Effector memory CD8-positive, alpha-beta T cell (primary cell): ENCODE measurements around the gene CCL25.

Experiments used
- ATAC-seq: fragments of 150-1000 bp; cut with Tn5 transposase; replicated peaks from 2 replicates; pipeline ENCODE4 v1.10.0; 2021; ENCODE audit warnings: mild to moderate bottlenecking, moderate library complexity
- DNase-seq, 3 experiments: peaks; one replicate each; pipeline ENCODE4 v3.0.0; 2021
- H3K27ac Mint-ChIP-seq, 2 donors: one replicate each; pipeline ENCODE4 v1.8.0; 2022; ENCODE audit warnings: mild to moderate bottlenecking in 2 of 2, mixed read lengths in 2 of 2, moderate library complexity in 2 of 2
- H3K27me3 Mint-ChIP-seq, 2 donors: one replicate each; pipeline ENCODE4 v1.8.0; 2022; ENCODE audit warnings: mixed read lengths in 2 of 2
- H3K36me3 Mint-ChIP-seq: one replicate; pipeline ENCODE4 v1.8.0; 2022; ENCODE audit warnings: mild to moderate bottlenecking, moderate library complexity, mixed read lengths; ENCODE audit not compliant: insufficient read depth
- H3K4me1 Mint-ChIP-seq, 2 donors: one replicate each; pipeline ENCODE4 v1.8.0; 2022; ENCODE audit warnings: low read depth in 2 of 2, mixed read lengths in 2 of 2
- H3K4me3 Mint-ChIP-seq, 2 donors: one replicate each; pipeline ENCODE4 v1.8.0; 2022; ENCODE audit warnings: mild to moderate bottlenecking in 2 of 2, mixed read lengths in 2 of 2, moderate library complexity in 2 of 2
- H3K9me3 Mint-ChIP-seq, 2 donors: one replicate each; pipeline ENCODE4 v1.8.0; 2022; ENCODE audit warnings: mixed read lengths in 2 of 2

CCL25 gene

GRCh38 chr19:8056533-8056932 is 4.0 kb downstream of the CCL25 start:
- no peaks in the 10 kb centered on the region for H3K9me3 Mint-ChIP-seq
- DNase-seq (no peak), ATAC-seq (no peak)
- H3K4me3 Mint-ChIP-seq, result no peak overlapping the region
- H3K36me3 Mint-ChIP-seq, result no peaks in the 10 kb centered on the region
- H3K4me1 Mint-ChIP-seq, result peaks cover 4% of the 10 kb centered on the region in 2 donors
- no peaks in the 10 kb centered on the region for H3K27me3 Mint-ChIP-seq
- no peak overlapping the region for H3K27ac Mint-ChIP-seq

GRCh38 chr19:8057545-8058270 is 5.1 kb downstream of the CCL25 start:
- Mint-ChIP-seq H3K4me3 (no peak overlapping the region), H3K27me3 (peaks cover 0 to 6% of the 10 kb centered on the region in 2 donors), H3K27ac (no peak overlapping the region), H3K36me3 (no peaks in the 10 kb centered on the region), H3K4me1 (no peaks in the 10 kb centered on the region), H3K9me3 (no peaks in the 10 kb centered on the region)
- DNase-seq, result no peak
- ATAC-seq, result no peak

DNA sequence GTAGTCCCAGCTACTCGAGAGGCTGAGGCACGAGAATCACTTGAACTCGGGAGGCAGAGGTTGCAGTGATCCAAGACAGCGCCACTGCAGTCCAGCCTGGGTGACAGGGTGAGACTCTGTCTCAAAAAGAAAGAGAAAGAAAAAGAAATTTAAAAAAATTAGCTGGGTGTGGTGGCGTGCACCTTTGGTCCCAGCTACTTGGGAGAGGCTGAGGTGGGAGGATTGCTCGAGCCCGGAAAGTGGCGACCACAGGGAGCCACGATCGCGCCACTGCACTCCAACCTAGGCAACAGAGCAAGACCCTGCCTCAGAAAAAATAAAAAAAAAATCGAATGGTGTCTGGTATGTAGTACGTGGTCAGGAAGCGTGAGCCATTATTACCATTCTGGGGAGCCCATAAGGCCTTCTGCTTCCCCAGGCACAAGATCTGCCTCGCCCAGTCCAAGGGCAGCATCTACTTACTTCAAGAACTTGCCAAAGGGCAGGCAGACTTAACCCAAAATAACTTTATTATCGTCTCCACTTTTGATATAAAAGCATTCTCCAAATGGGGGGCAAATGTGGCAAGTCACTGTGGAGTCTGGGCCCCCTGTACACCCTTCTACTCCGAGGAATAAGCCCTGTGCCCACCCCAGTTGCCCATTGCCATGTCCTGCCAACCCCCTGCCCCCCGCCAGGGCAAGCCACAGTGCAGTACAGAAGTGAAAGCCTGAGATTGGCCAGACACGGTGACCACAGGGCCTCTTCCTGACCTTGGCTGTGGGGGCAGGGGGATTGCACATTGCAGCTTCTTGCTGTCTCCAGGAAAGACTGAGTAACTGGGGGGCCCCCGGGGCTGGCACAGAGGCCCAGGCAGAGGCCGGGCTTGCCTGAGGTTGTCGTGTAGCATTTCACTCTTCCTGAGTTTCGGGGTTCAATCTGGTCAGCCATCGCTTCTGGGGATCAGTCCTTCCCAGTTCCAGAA is 12.6 kb downstream of the CCL25 start:
- DNase-seq (no peak), ATAC-seq (no peak)
- no peak overlapping the region for H3K4me3 Mint-ChIP-seq
- no peaks in the 10 kb centered on the region for H3K36me3 Mint-ChIP-seq
- peaks cover 3 to 17% of the 10 kb centered on the region in 2 donors for H3K27me3 Mint-ChIP-seq
- H3K9me3 Mint-ChIP-seq, result peaks cover 0 to 1% of the 10 kb centered on the region in 2 donors
- no peaks in the 10 kb centered on the region for H3K4me1 Mint-ChIP-seq
- H3K27ac Mint-ChIP-seq, result no peak overlapping the region

DNA sequence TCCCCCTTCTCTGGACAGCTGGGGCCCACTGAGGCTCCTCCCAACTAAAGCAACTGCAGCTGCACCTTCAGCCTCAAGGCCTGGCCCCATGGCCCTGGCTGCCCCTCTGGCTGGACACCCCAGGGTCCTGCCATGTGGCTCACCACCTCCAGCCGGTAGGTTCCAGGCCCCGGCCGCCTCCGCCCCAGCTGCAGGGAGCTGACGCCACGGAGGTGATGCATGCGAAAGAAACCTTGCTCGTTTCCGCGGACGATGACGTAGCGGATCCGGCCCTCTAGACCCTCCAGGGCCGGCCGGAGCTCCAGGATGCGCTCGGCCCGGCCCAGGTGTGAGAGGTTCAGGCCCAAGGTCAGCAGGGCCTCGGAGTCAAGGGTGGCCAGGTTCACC is 13.3 kb downstream of the CCL25 start:
- no peak for ATAC-seq
- no peak for DNase-seq
- no peaks in the 10 kb centered on the region for H3K4me1 Mint-ChIP-seq
- H3K27me3 Mint-ChIP-seq, result peaks cover 6 to 17% of the 10 kb centered on the region in 2 donors
- H3K27ac Mint-ChIP-seq, result no peak overlapping the region
- no peaks in the 10 kb centered on the region for H3K36me3 Mint-ChIP-seq
- H3K9me3 Mint-ChIP-seq, result peaks cover 0 to 2% of the 10 kb centered on the region in 2 donors
- H3K4me3 Mint-ChIP-seq, result no peak overlapping the region

DNA sequence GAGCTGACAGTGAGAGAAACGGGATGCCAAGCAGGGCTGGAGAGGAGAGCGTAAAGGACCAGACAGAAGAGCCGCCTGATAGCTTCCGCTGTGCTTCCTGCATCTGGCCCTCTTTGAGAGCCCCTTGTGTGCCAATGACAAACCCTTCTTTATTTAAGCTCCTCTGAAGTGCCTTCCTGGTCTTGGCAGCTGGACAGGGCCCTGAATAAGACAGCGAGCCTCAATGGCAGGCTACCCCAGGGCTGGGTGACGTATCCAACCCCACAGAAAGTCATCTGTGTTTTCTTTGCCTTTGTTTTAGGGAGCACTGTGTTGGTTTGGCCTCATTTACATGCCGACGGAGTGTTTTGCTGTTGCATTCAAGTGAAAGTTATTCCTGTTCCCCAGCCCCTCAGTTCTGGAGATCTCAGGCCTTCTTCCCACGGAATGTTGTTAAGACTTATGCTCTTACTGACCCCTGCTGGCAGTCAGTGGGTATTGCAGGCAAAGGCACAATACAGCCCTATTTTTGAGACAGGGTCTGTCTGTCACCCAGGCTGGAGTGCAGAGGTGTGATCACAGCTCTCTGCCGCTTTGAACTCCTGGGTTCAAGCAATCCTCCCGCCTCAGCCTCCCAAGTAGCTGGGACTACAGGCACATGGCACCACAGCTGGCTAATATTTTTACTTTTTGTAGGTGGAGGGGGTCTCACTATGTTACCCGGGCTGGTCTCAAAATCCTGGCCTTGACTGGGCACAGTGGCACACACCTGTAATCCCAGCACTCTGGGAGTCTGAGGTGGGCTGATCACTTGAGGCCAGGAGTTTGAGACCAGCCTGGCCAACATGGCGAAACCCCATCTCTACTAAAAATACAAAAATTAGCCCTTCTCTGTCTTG is 16.8 kb downstream of the CCL25 start:
- Mint-ChIP-seq H3K9me3 (peaks cover 0 to 7% of the 10 kb centered on the region in 2 donors), H3K36me3 (no peaks in the 10 kb centered on the region), H3K27me3 (peaks cover 6% of the 10 kb centered on the region in 2 donors), H3K27ac (no peak overlapping the region), H3K4me3 (no peak overlapping the region), H3K4me1 (peaks cover 7 to 9% of the 10 kb centered on the region in 2 donors)
- no peak for ATAC-seq
- no peak for DNase-seq

- Mint-ChIP-seq H3K36me3 (no peaks in the 10 kb centered on the region), H3K27me3 (peaks cover 0 to 6% of the 10 kb centered on the region in 2 donors), H3K27ac (no peak overlapping the region), H3K4me1 (peaks cover 7 to 9% of the 10 kb centered on the region in 2 donors), H3K4me3 (no peak overlapping the region), H3K9me3 (peaks cover 0 to 9% of the 10 kb centered on the region in 2 donors)
- no peak for ATAC-seq
- no peak for DNase-seq
These were observed 19.4 kb downstream of the CCL25 start for GRCh38 chr19:8071912-8072311.

- ATAC-seq, result no peak
- Mint-ChIP-seq H3K9me3 (peaks cover 0 to 9% of the 10 kb centered on the region in 2 donors), H3K27ac (no peak overlapping the region), H3K27me3 (peaks cover 2 to 6% of the 10 kb centered on the region in 2 donors), H3K36me3 (no peaks in the 10 kb centered on the region), H3K4me1 (peaks cover 7 to 9% of the 10 kb centered on the region in 2 donors), H3K4me3 (no peak overlapping the region)
- DNase-seq, result no peak
These were observed 21.9 kb downstream of the CCL25 start for GRCh38 chr19:8074501-8074900.

DNA sequence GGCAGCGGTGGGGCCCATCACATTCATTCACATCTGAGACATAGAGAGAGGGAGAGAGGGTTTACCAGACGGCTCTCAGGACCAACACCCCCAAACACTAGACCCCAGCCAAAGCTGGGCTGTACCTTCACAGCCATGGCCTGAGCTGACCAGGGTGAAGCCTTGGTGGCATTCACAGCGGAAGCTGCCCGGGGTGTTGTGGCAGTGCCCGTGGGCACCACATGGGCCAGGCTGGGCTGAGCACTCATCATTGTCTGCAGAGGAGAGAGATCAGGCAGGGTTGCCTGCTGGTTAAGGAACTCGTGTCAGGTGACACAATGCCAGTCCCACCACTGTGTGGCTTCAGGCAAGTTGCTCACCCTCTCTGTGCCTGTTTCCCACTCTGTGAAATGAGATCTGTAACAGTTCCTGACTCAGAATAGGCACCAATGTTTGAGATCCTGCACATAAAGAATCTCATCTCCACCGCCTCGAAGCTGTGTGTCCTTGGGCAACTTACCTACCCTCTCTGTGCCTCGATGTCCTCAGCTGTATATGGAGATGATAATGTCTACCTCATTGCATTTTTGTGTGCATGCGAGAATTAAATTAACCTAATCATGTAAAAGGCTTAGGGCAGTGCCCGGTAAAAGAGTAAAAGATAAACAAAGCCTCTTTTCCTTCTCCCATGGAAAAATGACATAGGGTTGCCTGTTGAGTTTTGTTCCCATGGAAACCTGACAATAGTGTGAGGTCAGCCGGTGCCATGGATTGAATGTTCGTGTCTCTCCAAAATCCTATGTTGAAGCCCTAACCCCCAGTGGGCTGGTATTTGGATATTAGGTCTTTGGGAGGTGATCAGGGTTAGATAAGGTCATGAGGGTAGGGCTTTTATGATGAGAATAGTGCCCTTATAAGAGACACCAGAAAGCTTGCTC is 22.9 kb downstream of the CCL25 start:
- peaks cover 0 to 6% of the 10 kb centered on the region in 2 donors for H3K9me3 Mint-ChIP-seq
- ATAC-seq (no peak), DNase-seq (no peak)
- peaks cover 6% of the 10 kb centered on the region in 2 donors for H3K27me3 Mint-ChIP-seq
- H3K4me1 Mint-ChIP-seq, result peaks cover 7 to 9% of the 10 kb centered on the region in 2 donors
- no peak overlapping the region for H3K4me3 Mint-ChIP-seq
- H3K36me3 Mint-ChIP-seq, result no peaks in the 10 kb centered on the region
- no peak overlapping the region for H3K27ac Mint-ChIP-seq

DNA sequence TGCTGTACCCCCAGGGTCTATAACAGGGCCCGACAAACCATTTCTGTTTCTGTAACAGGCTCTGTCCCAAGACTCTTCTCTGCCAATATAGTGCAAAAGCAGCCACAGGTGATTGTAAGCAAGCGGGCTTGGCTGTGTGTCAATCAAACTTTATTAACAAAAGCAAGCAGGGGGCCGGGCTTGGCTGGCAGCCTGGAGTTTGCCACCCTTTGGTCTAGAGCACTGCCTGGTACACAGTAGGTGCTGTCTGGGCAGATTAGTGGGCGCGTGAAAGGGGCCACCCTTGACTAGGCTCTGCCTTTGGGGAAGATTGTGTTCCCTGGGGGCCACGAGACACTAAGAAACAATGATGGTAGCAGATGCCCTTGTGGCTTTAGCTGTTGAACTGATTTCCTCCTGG is 27.4 kb downstream of the CCL25 start:
- DNase-seq, result no peak
- Mint-ChIP-seq H3K4me3 (no peak overlapping the region), H3K36me3 (no peaks in the 10 kb centered on the region), H3K27ac (no peak overlapping the region), H3K27me3 (peaks cover 18 to 24% of the 10 kb centered on the region in 2 donors), H3K9me3 (no peaks in the 10 kb centered on the region), H3K4me1 (no peaks in the 10 kb centered on the region)
- no peak for ATAC-seq

GRCh38 chr19:8080832-8081231 is 28.3 kb downstream of the CCL25 start:
- Mint-ChIP-seq H3K27ac (no peak overlapping the region), H3K4me1 (no peaks in the 10 kb centered on the region), H3K36me3 (no peaks in the 10 kb centered on the region)

DNA sequence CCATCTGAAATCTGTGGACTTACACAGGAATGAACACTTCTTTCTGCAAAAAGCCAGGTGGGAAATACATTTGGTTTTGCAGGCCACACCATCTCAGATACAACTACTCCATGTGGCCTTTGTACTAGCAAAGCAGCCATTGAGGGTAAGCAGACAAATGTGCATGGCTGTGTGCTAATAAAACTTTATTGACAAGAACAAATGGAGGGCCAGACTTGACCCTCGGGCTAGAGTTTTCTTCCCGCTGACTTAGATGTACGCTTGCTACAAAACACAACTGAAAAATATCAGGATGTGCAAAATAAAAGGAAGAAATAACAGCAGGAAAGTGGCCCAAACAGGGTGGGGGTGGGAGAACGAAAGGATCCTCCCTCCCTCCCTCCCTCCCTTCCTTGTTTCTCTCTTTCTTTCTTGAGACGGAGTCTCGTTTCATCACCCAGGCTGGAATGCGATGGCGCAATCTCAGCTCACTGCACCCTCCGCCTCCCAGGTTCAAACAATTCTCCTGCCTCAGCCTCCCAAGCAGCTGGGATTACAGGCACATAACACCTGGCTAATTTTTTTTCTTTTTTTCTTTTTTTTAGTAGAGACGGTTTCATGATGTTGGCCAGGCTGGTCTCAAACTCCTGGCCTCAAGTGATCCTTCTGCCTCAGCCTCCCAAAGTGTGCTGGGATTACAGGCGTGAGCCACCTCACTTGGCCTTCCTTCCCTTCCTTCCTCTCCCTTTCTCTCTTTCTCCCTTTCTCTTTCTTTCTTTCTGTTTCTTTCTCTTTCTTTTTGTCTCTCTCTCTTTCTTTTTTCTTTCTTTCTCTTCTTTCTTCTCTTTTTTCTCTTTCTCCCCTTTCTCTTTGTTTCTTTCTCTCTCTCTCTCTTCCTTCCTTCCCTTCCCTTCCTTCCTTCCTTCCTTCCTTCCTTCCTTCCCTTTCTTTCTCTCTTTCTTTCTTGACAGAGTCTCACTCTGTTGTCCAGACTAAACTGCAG is 29.3 kb downstream of the CCL25 start:
- no peaks in the 10 kb centered on the region for H3K36me3 Mint-ChIP-seq
- no peaks in the 10 kb centered on the region for H3K9me3 Mint-ChIP-seq
- H3K27ac Mint-ChIP-seq, result peak overlapping the region in 1 of 2 donors; percentile 55
- DNase-seq (no peak), ATAC-seq (no peak)
- no peaks in the 10 kb centered on the region for H3K4me1 Mint-ChIP-seq
- H3K4me3 Mint-ChIP-seq, result no peak overlapping the region
- peaks cover 25 to 30% of the 10 kb centered on the region in 2 donors for H3K27me3 Mint-ChIP-seq

More at GRCh38 chr19:8080832-8081231, 28.3 kb downstream of the CCL25 start:
- DNase-seq (no peak), ATAC-seq (no peak)
- Mint-ChIP-seq H3K27me3 (peaks cover 25 to 30% of the 10 kb centered on the region in 2 donors), H3K9me3 (no peaks in the 10 kb centered on the region), H3K4me3 (no peak overlapping the region)
